Thyroid gland (tissue), 4 donors: ENCODE measurements around the gene ATPAF1. TPM values are rescaled to one million over a fixed set of nuclear protein-coding genes. Genes with fewer than 3 reads are reported as not detected.

Source experiments
- DNase-seq, 2 donors: peaks; one replicate each; pipeline ENCODE4 v3.0.0-alpha.2; 2019
- H3K27ac ChIP-seq, 3 donors: fragments of 200-600 bp; sonication (generic); 1 replicate in 2 of 3; 2 replicates in 1 of 3; pipeline ENCODE4 v1.5.1; 2016 to 2019; ENCODE audit warnings: mild to moderate bottlenecking in 1 of 3, moderate library complexity in 1 of 3
- H3K27me3 ChIP-seq: fragments of 200-600 bp; sonication (generic); one replicate; pipeline ENCODE4 v1.5.1; 2019
- H3K36me3 ChIP-seq, 2 donors: fragments of 200-600 bp; sonication (generic); one replicate each; pipeline ENCODE4 v1.5.1; 2016 to 2019
- H3K4me1 ChIP-seq, 2 donors: fragments of 200-600 bp; sonication (generic); one replicate each; pipeline ENCODE4 v1.5.1; 2017 to 2019
- H3K4me3 ChIP-seq, 3 donors: fragments of 200-600 bp; sonication (generic); replicated peaks in 1 of 3; 1 replicate in 2 of 3; 2 replicates in 1 of 3; pipeline ENCODE4 v1.5.1; 2016; ENCODE audit warnings: mild to moderate bottlenecking in 1 of 3
- H3K9me3 ChIP-seq: fragments of 200-600 bp; sonication (generic); one replicate; pipeline ENCODE4 v1.5.1; 2017
- CTCF ChIP-seq, 6 experiments: fragments of 200-600 bp in 3 of 6; fragments of 450-650 bp in 3 of 6; sonication (generic) in 3 of 6; IDR thresholded peaks; one replicate each; pipeline ENCODE4 v1.5.1; 2016 to 2019; ENCODE audit warnings: antibody characterized with exemption in 6 of 6, mild to moderate bottlenecking in 2 of 6, inconsistent platforms in 1 of 6, moderate library complexity in 1 of 6
- POLR2A ChIP-seq, 2 donors: fragments of 450-650 bp; IDR thresholded peaks; one replicate each; pipeline ENCODE4 v1.6.1; 2017; ENCODE audit warnings: antibody characterized with exemption in 2 of 2, mild to moderate bottlenecking in 2 of 2, moderate library complexity in 1 of 2
- WGBS, 2 donors: methylation state at CpG; one replicate each; pipeline ENCODE4 v1.1.5; 2017; 5-methylcytosine and 5-hydroxymethylcytosine counted together
- intact Hi-C: fragments of 100-400 bp; cut with DNase I; formaldehyde crosslinking; loops from one replicate; pipeline ENCODE4 v1.15.1; 2023
- total RNA-seq, 4 donors: library from RNA; depleted of rRNA; stranded (reverse); fragments of >200 nt; gene quantifications; one replicate each; pipeline ENCODE4 v1.2.3, GENCODE V29; 2016

The ATPAF1 gene
- total RNA-seq, 4 donors from 2014 or later = 48.0 to 85.6 (median 56.3) TPM

- peak overlapping the region in 1 of 3 donors; percentile 11 for H3K4me3 ChIP-seq
- H3K27ac ChIP-seq = peak overlapping the region in 2 of 3 donors; percentile 51 to 61
- TF ChIP-seq POLR2A (IDR thresholded peaks at IDR 0.05) (no peak), CTCF (IDR thresholded peaks at IDR 0.05) (no peak)
- no peaks in the 10 kb centered on the region for H3K27me3 ChIP-seq
- DNase-seq = peak in 1 of 2 donors; percentile 5
- intact Hi-C loops = no loop called here
- H3K9me3 ChIP-seq = no peaks in the 10 kb centered on the region
- H3K36me3 ChIP-seq = peaks cover 0 to 10% of the 10 kb centered on the region in 2 donors
- H3K4me1 ChIP-seq = peaks cover 34 to 51% of the 10 kb centered on the region in 2 donors
- 93 to 95% methylated on average over 22 to 23 of the region's 38 CpGs for WGBS, 2 donors
These were observed 55.1 kb downstream of the ATPAF1 start for GRCh38 chr1:46612937-46613660.

GRCh38 chr1:46611691-46612221 is 56.4 kb downstream of the ATPAF1 start:
- TF ChIP-seq POLR2A (IDR thresholded peaks at IDR 0.05) (no peak), CTCF (IDR thresholded peaks at IDR 0.05) (no peak)
- Histone ChIP-seq H3K4me1 (peaks cover 34 to 45% of the 10 kb centered on the region in 2 donors), H3K27me3 (no peaks in the 10 kb centered on the region), H3K36me3 (peaks cover 0 to 10% of the 10 kb centered on the region in 2 donors), H3K27ac (peak overlapping the region in 1 of 3 donors; percentile 24), H3K4me3 (no peak overlapping the region), H3K9me3 (no peaks in the 10 kb centered on the region)
- 66 to 72% methylated on average over 4 to 7 of the region's 7 CpGs for WGBS, 2 donors
- peak; percentile 10 to 23 for DNase-seq
- intact Hi-C loops = no loop called here

- H3K4me3 ChIP-seq = no peak overlapping the region
- 84 to 86% methylated on average over 7 of the region's 7 CpGs for WGBS, 2 donors
- H3K36me3 ChIP-seq = peaks cover 0 to 10% of the 10 kb centered on the region in 2 donors
- no peak for DNase-seq
- TF ChIP-seq CTCF (IDR thresholded peaks at IDR 0.05) (no peak), POLR2A (IDR thresholded peaks at IDR 0.05) (no peak)
- intact Hi-C loops = no loop called here
- H3K9me3 ChIP-seq = no peaks in the 10 kb centered on the region
- no peaks in the 10 kb centered on the region for H3K27me3 ChIP-seq
- H3K4me1 ChIP-seq = peaks cover 18 to 25% of the 10 kb centered on the region in 2 donors
- H3K27ac ChIP-seq = no peak overlapping the region
These were observed 60.6 kb downstream of the ATPAF1 start for GRCh38 chr1:46607345-46608130.

GRCh38 chr1:46606255-46606965 is 61.8 kb downstream of the ATPAF1 start:
- Histone ChIP-seq H3K27me3 (no peaks in the 10 kb centered on the region), H3K4me3 (no peak overlapping the region), H3K9me3 (no peaks in the 10 kb centered on the region), H3K4me1 (peaks cover 9 to 14% of the 10 kb centered on the region in 2 donors), H3K27ac (no peak overlapping the region), H3K36me3 (peaks cover 0 to 10% of the 10 kb centered on the region in 2 donors)
- DNase-seq = peak in 1 of 2 donors; percentile 19
- TF ChIP-seq POLR2A (IDR thresholded peaks at IDR 0.05) = no peak
- no peak for TF ChIP-seq CTCF (IDR thresholded peaks at IDR 0.05)
- intact Hi-C loops = no loop called here
- 90 to 100% methylated on average over 2 of the region's 2 CpGs for WGBS, 2 donors
